Mucosa of rectum (tissue), 2 donors: ENCODE data around the gene HORMAD2.

Source experiments
- H3K27ac ChIP-seq, 2 donors: one replicate each; pipeline ENCODE4 v1.7.0; 2013; ENCODE audit warnings: inconsistent platforms in 2 of 2, low read depth in 2 of 2, low read length in 2 of 2
- H3K27me3 ChIP-seq, 2 donors: one replicate each; pipeline ENCODE4 v1.7.0; 2013; ENCODE audit warnings: low read length in 2 of 2; ENCODE audit not compliant: control insufficient read depth in 2 of 2, insufficient read depth in 2 of 2
- H3K36me3 ChIP-seq, 2 donors: one replicate each; pipeline ENCODE4 v1.7.0; 2013; ENCODE audit warnings: low read length in 2 of 2; ENCODE audit not compliant: control insufficient read depth in 2 of 2, insufficient read depth in 2 of 2
- H3K4me1 ChIP-seq, 2 donors: one replicate each; pipeline ENCODE4 v1.7.0; 2013; ENCODE audit warnings: low read length in 2 of 2, mild to moderate bottlenecking in 1 of 2; ENCODE audit not compliant: control insufficient read depth in 2 of 2, insufficient read depth in 2 of 2
- H3K4me3 ChIP-seq, 2 donors: one replicate each; pipeline ENCODE4 v1.7.0; 2013; ENCODE audit warnings: low read length in 2 of 2
- H3K9ac ChIP-seq, 2 donors: one replicate each; pipeline ENCODE4 v1.7.0; 2013; ENCODE audit warnings: low read length in 2 of 2, low read depth in 1 of 2, mild to moderate bottlenecking in 1 of 2
- H3K9me3 ChIP-seq, 2 donors: one replicate each; pipeline ENCODE4 v1.7.0; 2013; ENCODE audit warnings: low read length in 2 of 2; ENCODE audit not compliant: control insufficient read depth in 2 of 2
- donor health status: healthy.
- donor health status: Normal muscosa, but diverticular disease.

HORMAD2 gene

DNA sequence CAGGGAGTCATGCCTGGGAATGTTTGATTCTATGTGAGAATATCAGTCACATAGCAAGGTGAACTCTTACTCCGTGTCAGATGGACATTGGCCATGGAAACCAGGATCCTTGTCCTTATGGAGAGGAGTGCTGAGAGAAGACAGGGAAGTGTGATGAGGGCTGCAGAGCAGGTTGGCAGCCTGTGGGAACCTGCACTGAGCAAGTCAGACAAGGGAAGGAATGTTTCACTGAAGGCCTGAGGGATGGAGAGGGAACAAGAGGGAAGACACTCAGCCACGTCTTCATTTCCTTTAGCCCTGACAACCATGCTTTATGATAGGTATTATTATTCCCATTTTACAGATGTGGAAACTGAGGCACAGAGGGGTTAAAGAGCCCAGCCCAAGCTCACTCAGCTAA, 38.4 kb upstream of the HORMAD2 start:
- no peak overlapping the region for H3K9ac ChIP-seq
- H3K9me3 ChIP-seq: no peaks in the 10 kb centered on the region
- no peaks in the 10 kb centered on the region for H3K27me3 ChIP-seq
- no peaks in the 10 kb centered on the region for H3K36me3 ChIP-seq
- no peak overlapping the region for H3K4me3 ChIP-seq
- H3K4me1 ChIP-seq: peaks cover 8 to 12% of the 10 kb centered on the region in 2 donors
- no peak overlapping the region for H3K27ac ChIP-seq

GRCh38 chr22:30043161-30043560, 37.1 kb upstream of the HORMAD2 start:
- Histone ChIP-seq H3K9me3 (no peaks in the 10 kb centered on the region), H3K9ac (no peak overlapping the region), H3K36me3 (no peaks in the 10 kb centered on the region), H3K4me3 (no peak overlapping the region), H3K4me1 (peaks cover 8 to 14% of the 10 kb centered on the region in 2 donors), H3K27ac (no peak overlapping the region), H3K27me3 (no peaks in the 10 kb centered on the region)

DNA sequence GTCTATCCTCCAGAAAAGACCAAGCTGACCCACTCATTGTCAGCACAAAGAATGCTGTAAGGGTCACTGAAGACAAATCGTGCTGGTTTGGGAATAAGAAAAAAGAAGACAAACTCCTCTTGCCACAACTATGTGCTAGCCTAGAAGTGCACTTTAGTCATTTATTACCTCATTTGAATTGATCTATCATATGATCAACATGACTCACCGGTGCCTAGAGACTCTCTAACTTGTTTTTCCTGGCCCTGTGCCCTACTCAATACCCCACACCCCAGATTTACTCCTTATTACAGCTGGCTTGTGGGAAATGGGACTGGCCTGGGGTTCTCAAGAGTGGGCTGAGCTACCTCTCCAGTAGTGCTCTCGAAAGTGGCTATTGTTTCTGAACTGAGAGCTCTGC, 35.9 kb upstream of the HORMAD2 start:
- Histone ChIP-seq H3K27me3 (no peaks in the 10 kb centered on the region), H3K4me3 (no peak overlapping the region), H3K9ac (no peak overlapping the region), H3K9me3 (no peaks in the 10 kb centered on the region), H3K36me3 (no peaks in the 10 kb centered on the region), H3K4me1 (peaks cover 8 to 14% of the 10 kb centered on the region in 2 donors), H3K27ac (peak overlapping the region; percentile 60 to 63)

GRCh38 chr22:30044881-30045493, 35.3 kb upstream of the HORMAD2 start:
- no peaks in the 10 kb centered on the region for H3K36me3 ChIP-seq
- no peak overlapping the region for H3K4me3 ChIP-seq
- no peaks in the 10 kb centered on the region for H3K9me3 ChIP-seq
- no peak overlapping the region for H3K9ac ChIP-seq
- no peaks in the 10 kb centered on the region for H3K27me3 ChIP-seq
- H3K27ac ChIP-seq: peak overlapping the region; percentile 60 to 63
- peaks cover 8 to 14% of the 10 kb centered on the region in 2 donors for H3K4me1 ChIP-seq

- H3K9ac ChIP-seq: no peak overlapping the region
- H3K4me1 ChIP-seq: peaks cover 8 to 14% of the 10 kb centered on the region in 2 donors
- H3K36me3 ChIP-seq: no peaks in the 10 kb centered on the region
- H3K27me3 ChIP-seq: no peaks in the 10 kb centered on the region
- H3K9me3 ChIP-seq: no peaks in the 10 kb centered on the region
- no peak overlapping the region for H3K4me3 ChIP-seq
- no peak overlapping the region for H3K27ac ChIP-seq
Observed at GRCh38 chr22:30045494-30045887, 34.8 kb upstream of the HORMAD2 start.

- H3K27ac ChIP-seq: no peak overlapping the region
- no peaks in the 10 kb centered on the region for H3K27me3 ChIP-seq
- no peaks in the 10 kb centered on the region for H3K9me3 ChIP-seq
- no peak overlapping the region for H3K9ac ChIP-seq
- H3K4me3 ChIP-seq: no peak overlapping the region
- H3K4me1 ChIP-seq: peaks cover 8 to 14% of the 10 kb centered on the region in 2 donors
- no peaks in the 10 kb centered on the region for H3K36me3 ChIP-seq
Observed at GRCh38 chr22:30045901-30046715, 34.2 kb upstream of the HORMAD2 start.

- no peak overlapping the region for H3K27ac ChIP-seq
- no peaks in the 10 kb centered on the region for H3K36me3 ChIP-seq
Observed at GRCh38 chr22:30046716-30047363, 33.4 kb upstream of the HORMAD2 start.

DNA sequence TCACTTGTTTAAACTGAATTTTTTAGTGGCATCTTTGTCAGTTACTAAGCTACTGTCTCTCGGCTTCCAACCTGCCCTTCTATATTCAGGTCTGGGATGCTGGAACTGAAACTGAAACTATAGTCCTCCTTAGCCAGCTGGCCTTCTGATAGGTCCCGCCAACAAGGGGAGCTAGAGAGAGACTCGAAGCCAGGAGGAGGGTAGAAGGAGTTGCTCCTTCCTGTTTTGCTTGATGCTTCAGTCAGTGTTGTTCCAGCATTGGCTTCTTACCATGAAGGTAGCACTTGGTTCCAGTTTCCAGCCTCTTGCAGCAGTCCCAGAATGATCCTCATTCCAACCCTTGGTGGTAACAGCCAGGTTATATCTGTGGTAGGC, 32.9 kb upstream of the HORMAD2 start:
- H3K4me3 ChIP-seq: no peak overlapping the region

More at GRCh38 chr22:30046716-30047363, 33.4 kb upstream of the HORMAD2 start:
- Histone ChIP-seq H3K4me1 (peaks cover 8 to 14% of the 10 kb centered on the region in 2 donors), H3K9ac (no peak overlapping the region), H3K27me3 (no peaks in the 10 kb centered on the region), H3K4me3 (no peak overlapping the region), H3K9me3 (no peaks in the 10 kb centered on the region)

GRCh38 chr22:30048681-30049080, 31.6 kb upstream of the HORMAD2 start:
- H3K4me3 ChIP-seq: no peak overlapping the region
- H3K4me1 ChIP-seq: peaks cover 8 to 11% of the 10 kb centered on the region in 2 donors
- H3K36me3 ChIP-seq: no peaks in the 10 kb centered on the region
- no peak overlapping the region for H3K27ac ChIP-seq
- no peak overlapping the region for H3K9ac ChIP-seq
- no peaks in the 10 kb centered on the region for H3K27me3 ChIP-seq
- H3K9me3 ChIP-seq: no peaks in the 10 kb centered on the region

More for the DNA sequence above, 32.9 kb upstream of the HORMAD2 start:
- Histone ChIP-seq H3K4me1 (peaks cover 8 to 14% of the 10 kb centered on the region in 2 donors), H3K9ac (no peak overlapping the region), H3K36me3 (no peaks in the 10 kb centered on the region), H3K9me3 (no peaks in the 10 kb centered on the region), H3K27ac (no peak overlapping the region), H3K27me3 (no peaks in the 10 kb centered on the region)
